OCI-LY1 (cell line): Measurements from ENCODE around the gene CORO2B.

Source experiments
- CTCF ChIP-seq: fragments of 200-600 bp; sonication (generic), shearing (Covaris generic); IDR thresholded peaks from 2 replicates; pipeline ENCODE4 v1.5.1; 2017; ENCODE audit warnings: mild to moderate bottlenecking, antibody characterized with exemption, low read length, moderate library complexity, mixed read lengths
- EZH2 ChIP-seq: fragments of 200-600 bp; sonication (generic), shearing (Covaris generic); IDR thresholded peaks from 2 replicates; pipeline ENCODE4 v1.8.0; 2017; ENCODE audit warnings: borderline replicate concordance, mixed run types, mild to moderate bottlenecking, antibody characterized with exemption, low read length, moderate library complexity, mixed read lengths

GRCh38 chr15:68681836-68682235 lies 103.0 kb downstream of the CORO2B start:
- no peak for TF ChIP-seq CTCF
- TF ChIP-seq EZH2 = no peak
